OCI-LY1 (cell line): ENCODE measurements around the gene SEMA3A.
"Not testable (repeated sequence)": the region's sequence is repeated elsewhere in the genome, so short reads cannot be mapped to it uniquely, and the experiment has no call there.

Experiments
- H2AFZ ChIP-seq: fragments of 200-600 bp; sonication (generic), shearing (Covaris generic); 2 replicates; pipeline ENCODE4 v1.6.0; 2014; ENCODE audit warnings: antibody characterized with exemption, mild to moderate bottlenecking, low read length
- H3F3A ChIP-seq: fragments of 200-600 bp; sonication (generic), shearing (Covaris generic); 2 replicates; pipeline ENCODE4 v1.6.0; 2014; ENCODE audit warnings: mild to moderate bottlenecking, antibody characterized with exemption, low read length, moderate library complexity; ENCODE audit not compliant: insufficient read depth
- H3K27ac ChIP-seq: fragments of 200-600 bp; sonication (generic); 2 replicates; pipeline ENCODE4 v1.5.1; 2014; ENCODE audit warnings: low read length, mixed run types, mild to moderate bottlenecking, low read depth; ENCODE audit not compliant: poor library complexity, severe bottlenecking
- H3K27me3 ChIP-seq: fragments of 200-600 bp; sonication (generic); 2 replicates; pipeline ENCODE4 v1.6.0; 2014; ENCODE audit warnings: antibody characterized with exemption, mild to moderate bottlenecking, low read length, moderate library complexity; ENCODE audit not compliant: insufficient read depth
- H3K36me3 ChIP-seq: fragments of 200-600 bp; sonication (generic); 2 replicates; pipeline ENCODE4 v1.6.1; 2014; ENCODE audit warnings: mild to moderate bottlenecking, antibody characterized with exemption, low read length, moderate library complexity, mixed read lengths; ENCODE audit not compliant: insufficient read depth
- H3K4me1 ChIP-seq: fragments of 200-600 bp; sonication (generic); 2 replicates; pipeline ENCODE4 v1.5.1; 2014; ENCODE audit warnings: mild to moderate bottlenecking, low read length, moderate library complexity; ENCODE audit not compliant: insufficient read depth, severe bottlenecking
- H3K4me2 ChIP-seq: fragments of 200-600 bp; sonication (generic), shearing (Covaris generic); 2 replicates; pipeline ENCODE4 v1.6.1; 2014; ENCODE audit warnings: low read length
- H3K4me3 ChIP-seq: fragments of 200-600 bp; sonication (generic); 2 replicates; pipeline ENCODE4 v1.5.1; 2014; ENCODE audit warnings: low read length, low read depth, mild to moderate bottlenecking, mixed read lengths; ENCODE audit not compliant: poor library complexity, severe bottlenecking
- H3K79me2 ChIP-seq: fragments of 200-600 bp; shearing (Covaris generic); 2 replicates; pipeline ENCODE4 v1.6.1; 2016; ENCODE audit warnings: mixed run types, low read length, mixed read lengths; ENCODE audit not compliant: insufficient read depth
- H3K9ac ChIP-seq: fragments of 200-600 bp; sonication (generic), shearing (Covaris generic); 2 replicates; pipeline ENCODE4 v1.6.1; 2014; ENCODE audit warnings: mild to moderate bottlenecking, low read length, mixed read lengths
- H3K9me2 ChIP-seq: fragments of 200-600 bp; sonication (generic), shearing (Covaris generic); 2 replicates; pipeline ENCODE4 v1.6.1; 2014; ENCODE audit warnings: low read depth, mild to moderate bottlenecking, low read length, mixed read lengths
- H3K9me3 ChIP-seq: fragments of 200-600 bp; shearing (Covaris generic); 2 replicates; pipeline ENCODE4 v1.6.1; 2014; ENCODE audit warnings: low read length, mixed read lengths
- H4K20me1 ChIP-seq: fragments of 200-600 bp; sonication (generic), shearing (Covaris generic); 2 replicates; pipeline ENCODE4 v1.6.0; 2016; ENCODE audit warnings: mild to moderate bottlenecking, low read length; ENCODE audit not compliant: insufficient read depth
- CTCF ChIP-seq: fragments of 200-600 bp; sonication (generic), shearing (Covaris generic); IDR thresholded peaks from 2 replicates; pipeline ENCODE4 v1.5.1; 2017; ENCODE audit warnings: mild to moderate bottlenecking, antibody characterized with exemption, low read length, moderate library complexity, mixed read lengths
- EZH2 ChIP-seq: fragments of 200-600 bp; sonication (generic), shearing (Covaris generic); IDR thresholded peaks from 2 replicates; pipeline ENCODE4 v1.8.0; 2017; ENCODE audit warnings: borderline replicate concordance, mixed run types, mild to moderate bottlenecking, antibody characterized with exemption, low read length, moderate library complexity, mixed read lengths

SEMA3A gene

DNA sequence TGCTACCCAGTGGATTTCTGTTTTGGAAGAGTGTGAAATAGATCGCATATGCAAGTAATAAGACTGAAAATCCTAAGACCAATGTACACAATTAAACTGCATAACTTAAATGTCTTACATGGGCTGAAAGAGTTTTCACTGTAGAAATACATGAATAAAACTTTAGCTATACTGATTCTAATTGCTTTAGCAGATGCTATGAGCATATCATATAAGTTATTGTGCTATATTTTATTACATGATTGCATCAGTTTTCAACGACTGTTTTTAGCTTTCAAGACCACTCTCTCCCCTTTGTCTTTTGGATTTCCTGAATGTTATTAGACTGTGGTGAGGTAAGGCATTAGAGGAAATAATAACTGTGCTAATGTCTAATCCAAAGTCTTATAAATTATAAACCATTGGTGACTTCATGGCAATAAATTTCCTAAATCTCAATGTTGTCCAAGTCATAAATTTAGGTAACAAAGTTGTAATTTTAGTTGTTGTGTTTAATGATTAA, 124.5 kb downstream of the SEMA3A start:
- Histone ChIP-seq H4K20me1 (no peaks in the 10 kb centered on the region), H3K9ac (no peak overlapping the region), H3K9me3 (no peaks in the 10 kb centered on the region), H3K9me2 (no peaks in the 10 kb centered on the region), H3K27ac (no peak overlapping the region), H3K4me3 (no peak overlapping the region), H3F3A (no peaks in the 10 kb centered on the region), H3K4me2 (no peak overlapping the region), H3K36me3 (no peaks in the 10 kb centered on the region), H3K79me2 (no peaks in the 10 kb centered on the region), H3K27me3 (no peaks in the 10 kb centered on the region), H3K4me1 (no peaks in the 10 kb centered on the region), H2AFZ (no peak overlapping the region)
- TF ChIP-seq CTCF (no peak), EZH2 (no peak)

- Histone ChIP-seq H2AFZ (no peak overlapping the region), H3K9me2 (no peaks in the 10 kb centered on the region), H3K9me3 (no peaks in the 10 kb centered on the region), H3K27me3 (no peaks in the 10 kb centered on the region), H3K4me1 (no peaks in the 10 kb centered on the region), H3K79me2 (no peaks in the 10 kb centered on the region), H3K27ac (no peak overlapping the region), H3K9ac (no peak overlapping the region), H3F3A (no peaks in the 10 kb centered on the region), H3K36me3 (no peaks in the 10 kb centered on the region), H4K20me1 (no peaks in the 10 kb centered on the region), H3K4me3 (no peak overlapping the region), H3K4me2 (no peak overlapping the region)
- TF ChIP-seq CTCF (no peak), EZH2 (no peak)
Measured at GRCh38 chr7:84069033-84069432, 125.6 kb downstream of the SEMA3A start.

DNA sequence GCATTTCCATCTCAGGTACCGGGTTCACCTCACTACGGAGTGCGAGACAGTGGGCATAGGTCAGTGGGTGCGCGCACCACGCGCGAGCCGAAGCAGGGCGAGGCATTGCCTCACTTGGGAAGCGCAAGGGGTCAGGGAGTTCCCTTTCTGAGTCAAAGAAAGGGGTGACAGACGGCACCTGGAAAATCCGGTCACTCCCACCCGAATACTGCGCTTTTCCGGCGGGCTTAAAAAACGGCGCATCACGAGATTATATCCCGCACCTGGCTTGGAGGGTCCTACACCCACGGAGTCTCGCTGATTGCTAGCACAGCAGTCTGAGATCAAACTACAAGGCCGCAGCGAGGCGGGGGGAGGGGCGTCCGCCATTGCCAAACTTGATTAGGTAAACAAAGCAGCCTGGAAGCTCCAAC, 132.1 kb downstream of the SEMA3A start:
- not testable (repeated sequence) for H3K9me3 ChIP-seq, H4K20me1 ChIP-seq, H3F3A ChIP-seq, H3K9ac ChIP-seq, H3K4me2 ChIP-seq, H3K4me1 ChIP-seq, H3K27ac ChIP-seq, H3K4me3 ChIP-seq, H3K27me3 ChIP-seq, H3K9me2 ChIP-seq, H2AFZ ChIP-seq, H3K79me2 ChIP-seq, H3K36me3 ChIP-seq

- Histone ChIP-seq H3K4me2 (no peak overlapping the region), H3K27ac (no peak overlapping the region), H3K4me3 (no peak overlapping the region), H3K79me2 (no peaks in the 10 kb centered on the region), H3F3A (no peaks in the 10 kb centered on the region), H3K27me3 (no peaks in the 10 kb centered on the region), H2AFZ (no peak overlapping the region), H3K4me1 (no peaks in the 10 kb centered on the region), H4K20me1 (no peaks in the 10 kb centered on the region), H3K9ac (no peak overlapping the region), H3K9me3 (no peaks in the 10 kb centered on the region), H3K9me2 (no peaks in the 10 kb centered on the region), H3K36me3 (no peaks in the 10 kb centered on the region; the same call in 1 of the 2 replicates)
- no peak for TF ChIP-seq CTCF
- no peak for TF ChIP-seq EZH2
Measured at GRCh38 chr7:84060760-84061261, 133.8 kb downstream of the SEMA3A start.
